Osteoblast (primary cell): ENCODE measurements around the gene GREB1. TPM values are rescaled to one million over a fixed set of nuclear protein-coding genes. Genes with fewer than 3 reads are reported as not detected.

Experiments used
- DNase-seq: peaks from one replicate; pipeline ENCODE4 v3.0.0; 2011; ENCODE audit warnings: low spot score, mixed read lengths; ENCODE audit not compliant: insufficient read length; ENCODE audit errors: missing footprints
- H2AFZ ChIP-seq: 2 replicates; pipeline ENCODE4 v1.6.0; 2011; ENCODE audit warnings: mild to moderate bottlenecking, low read length
- H3K27ac ChIP-seq: 2 replicates; pipeline ENCODE4 v1.5.1; 2011; ENCODE audit warnings: mild to moderate bottlenecking, low read depth, low read length, moderate library complexity
- H3K27me3 ChIP-seq: 2 replicates; pipeline ENCODE4 v1.6.0; 2012; ENCODE audit warnings: mild to moderate bottlenecking, control low read depth, inconsistent platforms, low read length, moderate library complexity; ENCODE audit not compliant: insufficient read depth
- H3K36me3 ChIP-seq: 2 replicates; pipeline ENCODE4 v1.5.1; 2011; ENCODE audit warnings: mild to moderate bottlenecking, low read length, control low read depth, moderate library complexity; ENCODE audit not compliant: insufficient read depth
- H3K4me1 ChIP-seq: 2 replicates; pipeline ENCODE4 v1.5.1; 2011; ENCODE audit warnings: mild to moderate bottlenecking, low read length, control low read depth, moderate library complexity; ENCODE audit not compliant: insufficient read depth
- H3K4me2 ChIP-seq: 2 replicates; pipeline ENCODE4 v1.6.0; 2011; ENCODE audit warnings: mild to moderate bottlenecking, low read length; ENCODE audit not compliant: insufficient read depth
- H3K4me3 ChIP-seq: fragments of 200-600 bp; sonication (generic); 3 replicates; pipeline ENCODE4 v1.5.1; 2012; ENCODE audit warnings: mild to moderate bottlenecking, low read length, inconsistent platforms; ENCODE audit not compliant: insufficient read depth
- H3K79me2 ChIP-seq: 2 replicates; pipeline ENCODE4 v1.6.0; 2012; ENCODE audit warnings: mild to moderate bottlenecking, low read length, control low read depth, inconsistent platforms; ENCODE audit not compliant: insufficient read depth
- H3K9me3 ChIP-seq: 2 replicates; pipeline ENCODE4 v1.5.1; 2011; ENCODE audit warnings: low read depth, low read length, control low read depth
- H4K20me1 ChIP-seq: 2 replicates; pipeline ENCODE4 v1.6.0; 2012; ENCODE audit warnings: mild to moderate bottlenecking, low read length, control low read depth; ENCODE audit not compliant: insufficient read depth
- CTCF ChIP-seq: IDR thresholded peaks from 2 replicates; pipeline ENCODE4 v1.5.1; 2011; ENCODE audit warnings: mild to moderate bottlenecking, low read depth, low read length, moderate library complexity; ENCODE audit errors: extremely low read depth
- total RNA-seq: library from RNA; depleted of rRNA; stranded (reverse); fragments of >200 nt; gene quantifications from 2 replicates; pipeline ENCODE4 v1.2.3, GENCODE V29; 2012

Gene GREB1
- total RNA-seq, 1 donor, result 1.1 TPM

- Histone ChIP-seq H3K27me3 (no peaks in the 10 kb centered on the region), H3K4me3 (peak overlapping the region; percentile 1), H3K4me2 (peak overlapping the region; percentile 27), H4K20me1 (no peaks in the 10 kb centered on the region), H3K4me1 (peaks cover 2% of the 10 kb centered on the region), H3K27ac (no peak overlapping the region), H3K36me3 (no peaks in the 10 kb centered on the region), H3K79me2 (no peaks in the 10 kb centered on the region), H3K9me3 (no peaks in the 10 kb centered on the region), H2AFZ (no peak overlapping the region)
- TF ChIP-seq CTCF, result no peak
- no peak for DNase-seq
These were observed 33.0 kb upstream of the GREB1 start for GRCh38 chr2:11500702-11501303.

- Histone ChIP-seq H3K4me3 (no peak overlapping the region), H4K20me1 (no peaks in the 10 kb centered on the region), H3K36me3 (no peaks in the 10 kb centered on the region), H3K27ac (no peak overlapping the region), H3K4me2 (no peak overlapping the region), H2AFZ (no peak overlapping the region), H3K9me3 (no peaks in the 10 kb centered on the region), H3K4me1 (peaks cover 2% of the 10 kb centered on the region), H3K27me3 (no peaks in the 10 kb centered on the region), H3K79me2 (no peaks in the 10 kb centered on the region)
- no peak for TF ChIP-seq CTCF
- DNase-seq, result no peak
These were observed 31.0 kb upstream of the GREB1 start for GRCh38 chr2:11502740-11503292.

- no peaks in the 10 kb centered on the region for H3K79me2 ChIP-seq
- H2AFZ ChIP-seq, result no peak overlapping the region
- no peak for DNase-seq
- no peak overlapping the region for H3K27ac ChIP-seq
- H3K36me3 ChIP-seq, result no peaks in the 10 kb centered on the region
- H3K4me1 ChIP-seq, result peaks cover 2% of the 10 kb centered on the region
- no peak for TF ChIP-seq CTCF
- no peak overlapping the region for H3K4me3 ChIP-seq
- no peak overlapping the region for H3K4me2 ChIP-seq
- H3K9me3 ChIP-seq, result no peaks in the 10 kb centered on the region
- peaks cover 2% of the 10 kb centered on the region for H3K27me3 ChIP-seq
- no peaks in the 10 kb centered on the region for H4K20me1 ChIP-seq
These were observed 30.4 kb upstream of the GREB1 start for GRCh38 chr2:11503354-11503927.
